ENCODE measurements around the gene MRPS22. TPM values are rescaled to one million over a fixed set of nuclear protein-coding genes. Genes with fewer than 3 reads are reported as not detected.

The MRPS22 gene
- total and polyA plus RNA-seq, 2 of the 13 experiments (the other 11 are each of a cell fraction or from before 2014, with no cell fraction given): 52.7 to 113 TPM

DNA sequence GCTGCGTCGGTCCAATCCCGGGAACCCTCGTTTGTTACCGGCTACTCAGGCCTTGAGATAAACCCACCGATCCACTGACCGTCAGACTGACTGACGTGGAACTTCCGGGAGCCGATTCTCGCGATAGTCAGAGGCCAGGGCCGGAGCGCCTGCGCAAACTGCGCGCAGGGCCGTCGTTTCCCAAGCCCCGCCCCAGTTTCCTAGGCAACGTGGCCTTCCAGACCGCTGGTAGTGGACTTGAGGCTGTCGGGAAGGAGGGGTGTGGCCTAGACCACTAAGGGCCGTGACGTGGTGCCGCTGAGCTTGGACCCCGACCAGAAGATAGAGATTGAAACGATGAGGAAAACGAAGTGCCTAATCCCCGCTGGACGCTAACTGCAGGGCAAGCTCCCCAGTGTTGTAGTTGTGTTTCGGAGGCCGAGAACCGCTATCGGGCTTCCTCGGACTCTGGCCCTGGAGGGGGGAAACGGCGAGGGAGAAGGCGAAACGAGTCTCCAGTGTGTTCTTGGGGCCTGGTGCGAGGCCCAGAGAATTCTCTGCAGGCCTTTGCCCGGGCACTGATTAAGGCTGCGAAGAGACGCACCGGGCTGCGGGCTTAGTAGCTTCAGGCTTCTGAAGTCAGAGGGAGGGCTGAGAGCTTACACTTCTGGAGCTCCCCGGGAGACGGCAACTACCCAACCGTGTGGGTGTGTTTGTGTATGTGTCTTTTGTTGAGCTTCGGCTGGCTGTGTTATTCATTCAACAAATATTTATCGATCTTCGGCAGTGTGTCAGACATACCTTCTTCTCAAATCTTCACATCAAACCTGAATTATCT, 45.9 kb downstream of the MRPS22 start, which contains the start of gene COPB2 (continued):
- TF ChIP-seq, protein P1, sequence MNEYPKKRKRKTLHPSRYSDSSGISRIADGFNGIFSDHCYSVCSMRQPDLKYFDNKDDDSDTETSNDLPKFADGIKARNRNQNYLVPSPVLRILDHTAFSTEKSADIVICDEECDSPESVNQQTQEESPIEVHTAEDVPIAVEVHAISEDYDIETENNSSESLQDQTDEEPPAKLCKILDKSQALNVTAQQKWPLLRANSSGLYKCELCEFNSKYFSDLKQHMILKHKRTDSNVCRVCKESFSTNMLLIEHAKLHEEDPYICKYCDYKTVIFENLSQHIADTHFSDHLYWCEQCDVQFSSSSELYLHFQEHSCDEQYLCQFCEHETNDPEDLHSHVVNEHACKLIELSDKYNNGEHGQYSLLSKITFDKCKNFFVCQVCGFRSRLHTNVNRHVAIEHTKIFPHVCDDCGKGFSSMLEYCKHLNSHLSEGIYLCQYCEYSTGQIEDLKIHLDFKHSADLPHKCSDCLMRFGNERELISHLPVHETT (CRISPR knock-in tag; conservative IDR thresholded peaks at IDR 0.05): 0 out of 2 replicates have a peak, but pooled peaks have one; percentile 66
- TF ChIP-seq, protein P2, sequence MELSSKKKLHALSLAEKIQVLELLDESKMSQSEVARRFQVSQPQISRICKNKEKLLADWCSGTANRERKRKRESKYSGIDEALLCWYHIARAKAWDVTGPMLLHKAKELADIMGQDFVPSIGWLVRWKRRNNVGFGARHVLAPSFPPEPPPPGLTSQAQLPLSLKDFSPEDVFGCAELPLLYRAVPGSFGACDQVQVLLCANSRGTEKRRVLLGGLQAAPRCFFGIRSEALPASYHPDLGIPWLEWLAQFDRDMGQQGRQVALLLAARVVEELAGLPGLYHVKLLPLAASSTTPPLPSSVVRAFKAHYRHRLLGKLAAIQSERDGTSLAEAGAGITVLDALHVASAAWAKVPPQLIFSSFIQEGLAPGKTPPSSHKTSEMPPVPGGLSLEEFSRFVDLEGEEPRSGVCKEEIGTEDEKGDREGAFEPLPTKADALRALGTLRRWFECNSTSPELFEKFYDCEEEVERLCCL (CRISPR knock-in tag; IDR thresholded peaks at IDR 0.05; ENCODE audit: borderline replicate concordance): no peak
- TF ChIP-seq, protein P3, sequence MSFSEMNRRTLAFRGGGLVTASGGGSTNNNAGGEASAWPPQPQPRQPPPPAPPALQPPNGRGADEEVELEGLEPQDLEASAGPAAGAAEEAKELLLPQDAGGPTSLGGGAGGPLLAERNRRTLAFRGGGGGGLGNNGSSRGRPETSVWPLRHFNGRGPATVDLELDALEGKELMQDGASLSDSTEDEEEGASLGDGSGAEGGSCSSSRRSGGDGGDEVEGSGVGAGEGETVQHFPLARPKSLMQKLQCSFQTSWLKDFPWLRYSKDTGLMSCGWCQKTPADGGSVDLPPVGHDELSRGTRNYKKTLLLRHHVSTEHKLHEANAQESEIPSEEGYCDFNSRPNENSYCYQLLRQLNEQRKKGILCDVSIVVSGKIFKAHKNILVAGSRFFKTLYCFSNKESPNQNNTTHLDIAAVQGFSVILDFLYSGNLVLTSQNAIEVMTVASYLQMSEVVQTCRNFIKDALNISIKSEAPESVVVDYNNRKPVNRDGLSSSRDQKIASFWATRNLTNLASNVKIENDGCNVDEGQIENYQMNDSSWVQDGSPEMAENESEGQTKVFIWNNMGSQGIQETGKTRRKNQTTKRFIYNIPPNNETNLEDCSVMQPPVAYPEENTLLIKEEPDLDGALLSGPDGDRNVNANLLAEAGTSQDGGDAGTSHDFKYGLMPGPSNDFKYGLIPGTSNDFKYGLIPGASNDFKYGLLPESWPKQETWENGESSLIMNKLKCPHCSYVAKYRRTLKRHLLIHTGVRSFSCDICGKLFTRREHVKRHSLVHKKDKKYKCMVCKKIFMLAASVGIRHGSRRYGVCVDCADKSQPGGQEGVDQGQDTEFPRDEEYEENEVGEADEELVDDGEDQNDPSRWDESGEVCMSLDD (CRISPR knock-in tag; IDR thresholded peaks at IDR 0.05; ENCODE audit: borderline replicate concordance): no peak
- peak; percentile 60 for TF ChIP-seq RBM22 (optimal IDR thresholded peaks at IDR 0.05; ENCODE audit: low read length)
- peak; percentile 97 for TF ChIP-seq RFX1 (IDR thresholded peaks at IDR 0.05)
- TF ChIP-seq HOXA9 (CRISPR knock-in tag; IDR thresholded peaks at IDR 0.05; ENCODE audit: borderline replicate concordance): no peak
- 0 out of 2 replicates have a peak, but pooled peaks have one; percentile 60 for TF ChIP-seq ZNF761 (CRISPR knock-in tag; conservative IDR thresholded peaks at IDR 0.05)
- TF ChIP-seq ZNF292 (CRISPR knock-in tag; IDR thresholded peaks at IDR 0.05; ENCODE audit: borderline replicate concordance, low read depth): peak; percentile 14; the same call in 1 of the 2 replicates
- peak; percentile 78; the same call in 1 of the 2 replicates for TF ChIP-seq ZIK1 (CRISPR knock-in tag; IDR thresholded peaks at IDR 0.05; ENCODE audit: borderline replicate concordance, low read depth)
- TF ChIP-seq, protein P4, sequence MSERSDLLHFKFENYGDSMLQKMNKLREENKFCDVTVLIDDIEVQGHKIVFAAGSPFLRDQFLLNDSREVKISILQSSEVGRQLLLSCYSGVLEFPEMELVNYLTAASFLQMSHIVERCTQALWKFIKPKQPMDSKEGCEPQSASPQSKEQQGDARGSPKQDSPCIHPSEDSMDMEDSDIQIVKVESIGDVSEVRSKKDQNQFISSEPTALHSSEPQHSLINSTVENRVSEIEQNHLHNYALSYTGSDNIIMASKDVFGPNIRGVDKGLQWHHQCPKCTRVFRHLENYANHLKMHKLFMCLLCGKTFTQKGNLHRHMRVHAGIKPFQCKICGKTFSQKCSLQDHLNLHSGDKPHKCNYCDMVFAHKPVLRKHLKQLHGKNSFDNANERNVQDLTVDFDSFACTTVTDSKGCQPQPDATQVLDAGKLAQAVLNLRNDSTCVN (CRISPR knock-in tag; IDR thresholded peaks at IDR 0.05; ENCODE audit: borderline replicate concordance): peak; percentile 39; the same call in 1 of the 2 replicates
- TF ChIP-seq ATAD3A (CRISPR knock-in tag; IDR thresholded peaks at IDR 0.05): no peak
- TF ChIP-seq HNRNPLL (IDR thresholded peaks at IDR 0.05; ENCODE audit: low read depth, low read length, poor library complexity, severe bottlenecking): peak; percentile 99
- peak; percentile 88 for TF ChIP-seq ASH2L (IDR thresholded peaks at IDR 0.05; ENCODE audit: insufficient read length, low read depth, low read length)
- no peak for TF ChIP-seq ZNF138 (CRISPR knock-in tag; IDR thresholded peaks at IDR 0.05; ENCODE audit: low read depth)
- TF ChIP-seq HNRNPL (IDR thresholded peaks at IDR 0.05; ENCODE audit: low read depth, low read length): 0 out of 2 replicates have a peak, but pooled peaks have one; percentile 33
- peak; percentile 86 for TF ChIP-seq PHF20 (CRISPR knock-in tag; IDR thresholded peaks at IDR 0.05)
- TF ChIP-seq IRF2 (CRISPR knock-in tag; IDR thresholded peaks at IDR 0.05): peak; percentile 22
- peak; percentile 92 for TF ChIP-seq POLR2AphosphoS5 (IDR thresholded peaks at IDR 0.05; ENCODE audit: low read depth, low read length)
- TF ChIP-seq ZSCAN31 (CRISPR knock-in tag; IDR thresholded peaks at IDR 0.05; ENCODE audit: low read depth): peak; percentile 63; the same call in 1 of the 2 replicates
- 0 out of 2 replicates have a peak, but pooled peaks have one; percentile 18 for TF ChIP-seq ZNF232 (CRISPR knock-in tag; IDR thresholded peaks at IDR 0.05; ENCODE audit: borderline replicate concordance)
- peak; percentile 50; the same call in 1 of the 2 replicates for TF ChIP-seq NR2C2 (CRISPR knock-in tag; IDR thresholded peaks at IDR 0.05; ENCODE audit: borderline replicate concordance)
- no peak for TF ChIP-seq ZNF652 (CRISPR knock-in tag; IDR thresholded peaks at IDR 0.05; ENCODE audit: borderline replicate concordance, low read depth)

Data from HepG2 (cell line).